SK-N-SH treated with all-trans-retinoic acid at 6 μM for 48 hours (cell line): ENCODE measurements around the gene CYP2A6.

Source experiments
- ATAC-seq: fragments of 200-7000 bp; cut with Tn5 transposase; 3 replicates; pipeline ENCODE4 v1.9.1; 2020; ENCODE audit warnings: mild to moderate bottlenecking, moderate library complexity
- ARNTL ChIP-seq: fragments of 450-650 bp; formaldehyde crosslinking; IDR thresholded peaks from 2 replicates; pipeline ENCODE4 v1.5.0; 2020; ENCODE audit warnings: low read depth, mild to moderate bottlenecking, moderate library complexity, borderline replicate concordance
- BACH2 ChIP-seq: fragments of 250-450 bp; sonication (Bioruptor Pico); IDR thresholded peaks from 2 replicates; pipeline ENCODE4 v1.9.0; 2021; ENCODE audit warnings: mild to moderate bottlenecking, borderline replicate concordance
- CREB5 ChIP-seq: fragments of 250-450 bp; sonication (Bioruptor Pico); IDR thresholded peaks from 2 replicates; pipeline ENCODE4 v1.5.1; 2020; ENCODE audit warnings: low read depth, mild to moderate bottlenecking, moderate library complexity
- ESRRG ChIP-seq: fragments of 250-450 bp; sonication (Bioruptor Pico); IDR thresholded peaks from 2 replicates; pipeline ENCODE4 v1.6.1; 2021; ENCODE audit warnings: mild to moderate bottlenecking
- GLIS3 ChIP-seq: fragments of 250-450 bp; sonication (Bioruptor Pico); IDR thresholded peaks from 2 replicates; pipeline ENCODE4 v1.5.0; 2020; ENCODE audit warnings: mild to moderate bottlenecking, moderate library complexity
- ISL1 ChIP-seq: fragments of 250-450 bp; sonication (Bioruptor Pico); IDR thresholded peaks from 2 replicates; pipeline ENCODE4 v2.1.2; 2022; ENCODE audit warnings: mild to moderate bottlenecking, moderate library complexity
- OSR1 ChIP-seq: fragments of 250-450 bp; sonication (Bioruptor Pico); IDR thresholded peaks from 2 replicates; pipeline ENCODE4 v1.8.0; 2022; ENCODE audit warnings: moderate library complexity, mild to moderate bottlenecking, inconsistent platforms
- PPARA ChIP-seq: fragments of 250-450 bp; sonication (Bioruptor Pico); IDR thresholded peaks from 2 replicates; pipeline ENCODE4 v1.5.0; 2020; ENCODE audit warnings: mild to moderate bottlenecking, borderline replicate concordance
- RARB ChIP-seq: fragments of 250-450 bp; sonication (Bioruptor Pico); IDR thresholded peaks from 2 replicates; pipeline ENCODE4 v1.8.0; 2021; ENCODE audit warnings: mild to moderate bottlenecking, moderate library complexity
- SNAI2 ChIP-seq: fragments of 250-450 bp; sonication (Bioruptor Pico); IDR thresholded peaks from 2 replicates; pipeline ENCODE4 v1.5.0; 2020; ENCODE audit warnings: mild to moderate bottlenecking, moderate library complexity
- TCF4 ChIP-seq: fragments of 250-450 bp; sonication (Bioruptor Pico); IDR thresholded peaks from 2 replicates; pipeline ENCODE4 v1.8.0; 2021; ENCODE audit warnings: mild to moderate bottlenecking, moderate library complexity, borderline replicate concordance
- ZC3H10 ChIP-seq: fragments of 250-450 bp; sonication (Bioruptor Pico); IDR thresholded peaks from 2 replicates; pipeline ENCODE4 v1.5.1; 2021; ENCODE audit warnings: mild to moderate bottlenecking, moderate library complexity
- ZFP3 ChIP-seq: fragments of 250-450 bp; sonication (Bioruptor Pico); IDR thresholded peaks from 2 replicates; pipeline ENCODE4 v1.5.0; 2020; ENCODE audit warnings: mild to moderate bottlenecking, moderate library complexity
- ZFP30 ChIP-seq: fragments of 450-650 bp; formaldehyde crosslinking; IDR thresholded peaks from 2 replicates; pipeline ENCODE4 v1.5.0; 2022; ENCODE audit warnings: mild to moderate bottlenecking, moderate library complexity
- ZNF565 ChIP-seq: fragments of 450-650 bp; formaldehyde crosslinking; conservative IDR thresholded peaks from 2 replicates; pipeline ENCODE4 v1.5.0; 2020; ENCODE audit warnings: low read depth, mild to moderate bottlenecking, moderate library complexity
- ZNF70 ChIP-seq: fragments of 450-650 bp; formaldehyde crosslinking; IDR thresholded peaks from 2 replicates; pipeline ENCODE4 v1.5.0; 2020; ENCODE audit warnings: mild to moderate bottlenecking, moderate library complexity
- TF ChIP-seq, protein P1 (sequence below): fragments of 250-450 bp; sonication (Bioruptor Pico); IDR thresholded peaks from 2 replicates; pipeline ENCODE4 v1.5.1; 2021; ENCODE audit warnings: mild to moderate bottlenecking, moderate library complexity

Gene CYP2A6

DNA sequence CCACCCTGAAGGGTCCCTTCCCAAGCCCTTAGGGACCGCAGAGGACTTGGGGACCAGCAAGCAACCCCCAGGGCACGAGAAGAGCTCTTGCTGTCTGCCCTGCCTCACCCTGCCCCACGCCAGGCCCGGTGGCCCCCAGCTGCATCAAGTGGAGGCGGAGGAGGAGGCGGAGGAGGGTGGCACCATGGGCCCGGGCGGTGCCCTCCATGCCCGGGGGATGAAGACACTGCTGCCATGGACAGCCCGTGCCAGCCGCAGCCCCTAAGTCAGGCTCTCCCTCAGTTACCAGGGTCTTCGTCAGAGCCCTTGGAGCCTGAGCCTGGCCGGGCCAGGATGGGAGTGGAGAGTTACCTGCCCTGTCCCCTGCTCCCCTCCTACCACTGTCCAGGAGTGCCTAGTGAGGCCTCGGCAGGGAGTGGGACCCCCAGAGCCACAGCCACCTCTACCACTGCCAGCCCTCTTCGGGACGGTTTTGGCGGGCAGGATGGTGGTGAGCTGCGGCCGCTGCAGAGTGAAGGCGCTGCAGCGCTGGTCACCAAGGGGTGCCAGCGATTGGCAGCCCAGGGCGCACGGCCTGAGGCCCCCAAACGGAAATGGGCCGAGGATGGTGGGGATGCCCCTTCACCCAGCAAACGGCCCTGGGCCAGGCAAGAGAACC is 49.8 kb downstream of the CYP2A6 start:
- no peak for ATAC-seq
- TF ChIP-seq ZFP30 (CRISPR knock-in tag) = no peak
- TF ChIP-seq ZNF70 (CRISPR knock-in tag) = no peak
- TF ChIP-seq GLIS3 (CRISPR knock-in tag) = no peak
- TF ChIP-seq RARB (CRISPR knock-in tag) = no peak
- TF ChIP-seq ZNF565 (CRISPR knock-in tag) = no peak
- no peak for TF ChIP-seq ARNTL (CRISPR knock-in tag)
- no peak for TF ChIP-seq ISL1 (CRISPR knock-in tag)
- TF ChIP-seq ZFP3 (CRISPR knock-in tag) = no peak
- TF ChIP-seq BACH2 = no peak
- no peak for TF ChIP-seq SNAI2 (CRISPR knock-in tag)
- no peak for TF ChIP-seq OSR1
- TF ChIP-seq ZC3H10 = no peak
- no peak for TF ChIP-seq ESRRG (CRISPR knock-in tag)
- no peak for TF ChIP-seq PPARA (CRISPR knock-in tag)

- ATAC-seq = no peak
- TF ChIP-seq TCF4 (CRISPR knock-in tag) (no peak), CREB5 (CRISPR knock-in tag) (no peak), OSR1 (no peak), ZFP3 (CRISPR knock-in tag) (no peak), ISL1 (CRISPR knock-in tag) (no peak), ZFP30 (CRISPR knock-in tag) (no peak)
- TF ChIP-seq, protein P1, sequence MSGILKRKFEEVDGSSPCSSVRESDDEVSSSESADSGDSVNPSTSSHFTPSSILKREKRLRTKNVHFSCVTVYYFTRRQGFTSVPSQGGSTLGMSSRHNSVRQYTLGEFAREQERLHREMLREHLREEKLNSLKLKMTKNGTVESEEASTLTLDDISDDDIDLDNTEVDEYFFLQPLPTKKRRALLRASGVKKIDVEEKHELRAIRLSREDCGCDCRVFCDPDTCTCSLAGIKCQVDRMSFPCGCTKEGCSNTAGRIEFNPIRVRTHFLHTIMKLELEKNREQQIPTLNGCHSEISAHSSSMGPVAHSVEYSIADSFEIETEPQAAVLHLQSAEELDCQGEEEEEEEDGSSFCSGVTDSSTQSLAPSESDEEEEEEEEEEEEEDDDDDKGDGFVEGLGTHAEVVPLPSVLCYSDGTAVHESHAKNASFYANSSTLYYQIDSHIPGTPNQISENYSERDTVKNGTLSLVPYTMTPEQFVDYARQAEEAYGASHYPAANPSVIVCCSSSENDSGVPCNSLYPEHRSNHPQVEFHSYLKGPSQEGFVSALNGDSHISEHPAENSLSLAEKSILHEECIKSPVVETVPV (CRISPR knock-in tag) = no peak
These were observed 50.5 kb downstream of the CYP2A6 start for GRCh38 chr19:40799558-40800338.

GRCh38 chr19:40798683-40799557 is 51.3 kb downstream of the CYP2A6 start, which contains the start of gene EGLN2:
TSS of gene EGLN2 (plus strand) at chr19:40799191. CDS start at chr19:40800573, 1,382 bp downstream.
- ATAC-seq = peak; percentile 92
- TF ChIP-seq ZFP3 (CRISPR knock-in tag) (no peak), OSR1 (no peak)
- TF ChIP-seq, protein P1 (CRISPR knock-in tag) = no peak

GRCh38 chr19:40797963-40798682 is 52.1 kb downstream of the CYP2A6 start:
- TF ChIP-seq SNAI2 (CRISPR knock-in tag) (no peak), ISL1 (CRISPR knock-in tag) (no peak), ZNF565 (CRISPR knock-in tag) (no peak), CREB5 (CRISPR knock-in tag) (no peak), GLIS3 (CRISPR knock-in tag) (no peak), ZFP30 (CRISPR knock-in tag) (no peak), ZFP3 (CRISPR knock-in tag) (no peak), TCF4 (CRISPR knock-in tag) (no peak), BACH2 (no peak), ARNTL (CRISPR knock-in tag) (no peak), ZC3H10 (no peak), PPARA (CRISPR knock-in tag) (no peak)
- TF ChIP-seq, protein P1 (CRISPR knock-in tag) = no peak
- ATAC-seq = peak; percentile 69
